HEK293 (cell line): ENCODE data around the gene SCYGR3.

Source experiments
- ZBTB26 ChIP-seq: fragments of 450-650 bp; formaldehyde crosslinking; optimal IDR thresholded peaks from 2 replicates; pipeline ENCODE3; 2016; ENCODE audit warnings: missing biosample characterization, mild to moderate bottlenecking, missing genetic modification characterization
- ZNF16 ChIP-seq: fragments of 450-650 bp; formaldehyde crosslinking; IDR thresholded peaks from 2 replicates; pipeline ENCODE4 v1.5.1; 2016; ENCODE audit warnings: low read depth, missing biosample characterization, missing genetic modification characterization
- ZNF311 ChIP-seq: fragments of 450-650 bp; formaldehyde crosslinking; IDR thresholded peaks from 2 replicates; pipeline ENCODE4 v1.5.1; 2017; ENCODE audit warnings: missing biosample characterization, missing genetic modification characterization, borderline replicate concordance
- ZNF558 ChIP-seq: fragments of 450-650 bp; formaldehyde crosslinking; IDR thresholded peaks from 2 replicates; pipeline ENCODE4 v1.5.1; 2016; ENCODE audit warnings: missing biosample characterization, missing genetic modification characterization
- TF ChIP-seq, protein P1 (sequence below): fragments of 450-650 bp; formaldehyde crosslinking; conservative IDR thresholded peaks from 2 replicates; pipeline ENCODE4 v1.5.1; 2016; ENCODE audit warnings: low read depth, missing biosample characterization, missing genetic modification characterization
- TF ChIP-seq, protein P2 (sequence below): fragments of 450-650 bp; formaldehyde crosslinking; IDR thresholded peaks from 2 replicates; pipeline ENCODE4 v1.5.1; 2016; ENCODE audit warnings: missing biosample characterization, missing genetic modification characterization
- TF ChIP-seq, protein P3 (sequence below): fragments of 450-650 bp; formaldehyde crosslinking; IDR thresholded peaks from 2 replicates; pipeline ENCODE4 v1.5.1; 2016; ENCODE audit warnings: missing biosample characterization, missing genetic modification characterization
- TF ChIP-seq, protein P4 (sequence below): fragments of 450-650 bp; formaldehyde crosslinking; IDR thresholded peaks from 2 replicates; pipeline ENCODE4 v1.5.1; 2016; ENCODE audit warnings: missing biosample characterization, missing genetic modification characterization

- TF ChIP-seq, protein P1, sequence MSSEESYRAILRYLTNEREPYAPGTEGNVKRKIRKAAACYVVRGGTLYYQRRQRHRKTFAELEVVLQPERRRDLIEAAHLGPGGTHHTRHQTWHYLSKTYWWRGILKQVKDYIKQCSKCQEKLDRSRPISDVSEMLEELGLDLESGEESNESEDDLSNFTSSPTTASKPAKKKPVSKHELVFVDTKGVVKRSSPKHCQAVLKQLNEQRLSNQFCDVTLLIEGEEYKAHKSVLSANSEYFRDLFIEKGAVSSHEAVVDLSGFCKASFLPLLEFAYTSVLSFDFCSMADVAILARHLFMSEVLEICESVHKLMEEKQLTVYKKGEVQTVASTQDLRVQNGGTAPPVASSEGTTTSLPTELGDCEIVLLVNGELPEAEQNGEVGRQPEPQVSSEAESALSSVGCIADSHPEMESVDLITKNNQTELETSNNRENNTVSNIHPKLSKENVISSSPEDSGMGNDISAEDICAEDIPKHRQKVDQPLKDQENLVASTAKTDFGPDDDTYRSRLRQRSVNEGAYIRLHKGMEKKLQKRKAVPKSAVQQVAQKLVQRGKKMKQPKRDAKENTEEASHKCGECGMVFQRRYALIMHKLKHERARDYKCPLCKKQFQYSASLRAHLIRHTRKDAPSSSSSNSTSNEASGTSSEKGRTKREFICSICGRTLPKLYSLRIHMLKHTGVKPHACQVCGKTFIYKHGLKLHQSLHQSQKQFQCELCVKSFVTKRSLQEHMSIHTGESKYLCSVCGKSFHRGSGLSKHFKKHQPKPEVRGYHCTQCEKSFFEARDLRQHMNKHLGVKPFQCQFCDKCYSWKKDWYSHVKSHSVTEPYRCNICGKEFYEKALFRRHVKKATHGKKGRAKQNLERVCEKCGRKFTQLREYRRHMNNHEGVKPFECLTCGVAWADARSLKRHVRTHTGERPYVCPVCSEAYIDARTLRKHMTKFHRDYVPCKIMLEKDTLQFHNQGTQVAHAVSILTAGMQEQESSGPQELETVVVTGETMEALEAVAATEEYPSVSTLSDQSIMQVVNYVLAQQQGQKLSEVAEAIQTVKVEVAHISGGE (tag by site-specific recombination) = no peak
- TF ChIP-seq ZNF558 (tag by site-specific recombination) = no peak
- TF ChIP-seq, protein P2, sequence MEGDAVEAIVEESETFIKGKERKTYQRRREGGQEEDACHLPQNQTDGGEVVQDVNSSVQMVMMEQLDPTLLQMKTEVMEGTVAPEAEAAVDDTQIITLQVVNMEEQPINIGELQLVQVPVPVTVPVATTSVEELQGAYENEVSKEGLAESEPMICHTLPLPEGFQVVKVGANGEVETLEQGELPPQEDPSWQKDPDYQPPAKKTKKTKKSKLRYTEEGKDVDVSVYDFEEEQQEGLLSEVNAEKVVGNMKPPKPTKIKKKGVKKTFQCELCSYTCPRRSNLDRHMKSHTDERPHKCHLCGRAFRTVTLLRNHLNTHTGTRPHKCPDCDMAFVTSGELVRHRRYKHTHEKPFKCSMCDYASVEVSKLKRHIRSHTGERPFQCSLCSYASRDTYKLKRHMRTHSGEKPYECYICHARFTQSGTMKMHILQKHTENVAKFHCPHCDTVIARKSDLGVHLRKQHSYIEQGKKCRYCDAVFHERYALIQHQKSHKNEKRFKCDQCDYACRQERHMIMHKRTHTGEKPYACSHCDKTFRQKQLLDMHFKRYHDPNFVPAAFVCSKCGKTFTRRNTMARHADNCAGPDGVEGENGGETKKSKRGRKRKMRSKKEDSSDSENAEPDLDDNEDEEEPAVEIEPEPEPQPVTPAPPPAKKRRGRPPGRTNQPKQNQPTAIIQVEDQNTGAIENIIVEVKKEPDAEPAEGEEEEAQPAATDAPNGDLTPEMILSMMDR (tag by site-specific recombination) = no peak
- TF ChIP-seq ZNF311 = no peak
- TF ChIP-seq, protein P3, sequence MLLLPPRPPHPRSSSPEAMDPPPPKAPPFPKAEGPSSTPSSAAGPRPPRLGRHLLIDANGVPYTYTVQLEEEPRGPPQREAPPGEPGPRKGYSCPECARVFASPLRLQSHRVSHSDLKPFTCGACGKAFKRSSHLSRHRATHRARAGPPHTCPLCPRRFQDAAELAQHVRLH (tag by site-specific recombination) = no peak
- no peak for TF ChIP-seq ZBTB26 (tag by site-specific recombination)
- no peak for TF ChIP-seq ZNF16
- TF ChIP-seq, protein P4, sequence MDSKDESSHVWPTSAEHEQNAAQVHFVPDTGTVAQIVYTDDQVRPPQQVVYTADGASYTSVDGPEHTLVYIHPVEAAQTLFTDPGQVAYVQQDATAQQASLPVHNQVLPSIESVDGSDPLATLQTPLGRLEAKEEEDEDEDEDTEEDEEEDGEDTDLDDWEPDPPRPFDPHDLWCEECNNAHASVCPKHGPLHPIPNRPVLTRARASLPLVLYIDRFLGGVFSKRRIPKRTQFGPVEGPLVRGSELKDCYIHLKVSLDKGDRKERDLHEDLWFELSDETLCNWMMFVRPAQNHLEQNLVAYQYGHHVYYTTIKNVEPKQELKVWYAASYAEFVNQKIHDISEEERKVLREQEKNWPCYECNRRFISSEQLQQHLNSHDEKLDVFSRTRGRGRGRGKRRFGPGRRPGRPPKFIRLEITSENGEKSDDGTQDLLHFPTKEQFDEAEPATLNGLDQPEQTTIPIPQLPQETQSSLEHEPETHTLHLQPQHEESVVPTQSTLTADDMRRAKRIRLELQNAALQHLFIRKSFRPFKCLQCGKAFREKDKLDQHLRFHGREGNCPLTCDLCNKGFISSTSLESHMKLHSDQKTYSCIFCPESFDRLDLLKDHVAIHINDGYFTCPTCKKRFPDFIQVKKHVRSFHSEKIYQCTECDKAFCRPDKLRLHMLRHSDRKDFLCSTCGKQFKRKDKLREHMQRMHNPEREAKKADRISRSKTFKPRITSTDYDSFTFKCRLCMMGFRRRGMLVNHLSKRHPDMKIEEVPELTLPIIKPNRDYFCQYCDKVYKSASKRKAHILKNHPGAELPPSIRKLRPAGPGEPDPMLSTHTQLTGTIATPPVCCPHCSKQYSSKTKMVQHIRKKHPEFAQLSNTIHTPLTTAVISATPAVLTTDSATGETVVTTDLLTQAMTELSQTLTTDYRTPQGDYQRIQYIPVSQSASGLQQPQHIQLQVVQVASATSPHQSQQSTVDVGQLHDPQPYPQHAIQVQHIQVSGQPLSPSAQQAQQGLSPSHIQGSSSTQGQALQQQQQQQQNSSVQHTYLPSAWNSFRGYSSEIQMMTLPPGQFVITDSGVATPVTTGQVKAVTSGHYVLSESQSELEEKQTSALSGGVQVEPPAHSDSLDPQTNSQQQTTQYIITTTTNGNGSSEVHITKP = no peak
These were observed 37.8 kb downstream of the SCYGR3 start for GRCh38 chr2:227576812-227577211.
